Gastrocnemius medialis (tissue), 4 donors: ENCODE results near the gene FANCC.

Experiments used
- POLR2A ChIP-seq, 2 donors: fragments of 450-650 bp; IDR thresholded peaks; one replicate each; pipeline ENCODE4 v1.6.1; 2017; ENCODE audit warnings: antibody characterized with exemption in 2 of 2, mild to moderate bottlenecking in 2 of 2, moderate library complexity in 2 of 2
- TF ChIP-seq, protein P1 (sequence below), 5 experiments: fragments of 450-650 bp in 3 of 5; fragments of 200-600 bp in 2 of 5; sonication (generic) in 2 of 5; IDR thresholded peaks in 4 of 5; conservative IDR thresholded peaks in 1 of 5; 1 replicate in 4 of 5; 2 replicates in 1 of 5; pipeline ENCODE4 v1.5.1; 2016 to 2019; ENCODE audit warnings: antibody characterized with exemption in 5 of 5, mild to moderate bottlenecking in 3 of 5, moderate library complexity in 3 of 5

DNA sequence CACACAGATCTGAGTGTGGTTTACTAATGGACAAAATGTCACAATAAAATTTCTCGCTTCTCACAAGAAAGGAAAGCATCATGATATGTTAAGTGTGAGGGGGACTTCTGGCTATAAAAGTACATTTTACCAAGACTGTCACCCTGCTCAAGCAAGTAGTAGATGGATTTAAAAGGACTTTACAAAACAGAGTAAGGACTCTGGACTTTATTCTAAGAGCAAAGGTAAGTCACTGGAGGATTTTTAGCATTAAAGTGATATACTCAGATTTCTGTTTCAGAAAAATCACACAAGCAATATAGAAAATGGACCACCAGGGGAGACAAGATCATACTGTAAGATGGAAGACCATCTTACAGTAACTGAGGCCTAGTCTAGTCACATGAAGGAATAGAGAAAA lies 19.7 kb downstream of the FANCC start:
- TF ChIP-seq, protein P1, sequence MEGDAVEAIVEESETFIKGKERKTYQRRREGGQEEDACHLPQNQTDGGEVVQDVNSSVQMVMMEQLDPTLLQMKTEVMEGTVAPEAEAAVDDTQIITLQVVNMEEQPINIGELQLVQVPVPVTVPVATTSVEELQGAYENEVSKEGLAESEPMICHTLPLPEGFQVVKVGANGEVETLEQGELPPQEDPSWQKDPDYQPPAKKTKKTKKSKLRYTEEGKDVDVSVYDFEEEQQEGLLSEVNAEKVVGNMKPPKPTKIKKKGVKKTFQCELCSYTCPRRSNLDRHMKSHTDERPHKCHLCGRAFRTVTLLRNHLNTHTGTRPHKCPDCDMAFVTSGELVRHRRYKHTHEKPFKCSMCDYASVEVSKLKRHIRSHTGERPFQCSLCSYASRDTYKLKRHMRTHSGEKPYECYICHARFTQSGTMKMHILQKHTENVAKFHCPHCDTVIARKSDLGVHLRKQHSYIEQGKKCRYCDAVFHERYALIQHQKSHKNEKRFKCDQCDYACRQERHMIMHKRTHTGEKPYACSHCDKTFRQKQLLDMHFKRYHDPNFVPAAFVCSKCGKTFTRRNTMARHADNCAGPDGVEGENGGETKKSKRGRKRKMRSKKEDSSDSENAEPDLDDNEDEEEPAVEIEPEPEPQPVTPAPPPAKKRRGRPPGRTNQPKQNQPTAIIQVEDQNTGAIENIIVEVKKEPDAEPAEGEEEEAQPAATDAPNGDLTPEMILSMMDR (IDR thresholded peaks at IDR 0.05 in 4 of 5, conservative IDR thresholded peaks at IDR 0.05 in 1 of 5), result no peak
- no peak for TF ChIP-seq POLR2A (IDR thresholded peaks at IDR 0.05)
